IMR-90 (cell line): ENCODE data around the gene GRIN2A. TPM values are rescaled to one million over a fixed set of nuclear protein-coding genes. Genes with fewer than 3 reads are reported as not detected.

Experiments
- ATAC-seq: fragments of 200-7000 bp; cut with Tn5 transposase; 2 replicates; pipeline ENCODE4 v1.9.1; 2020; ENCODE audit warnings: low read depth, mild to moderate bottlenecking, moderate library complexity
- BruUV-seq: library from RNA; stranded (reverse); fragments of 400-500 nt; replicated peaks from 2 replicates; lab custom pipeline; 2021; lab: Mats Ljungman, UMichigan
- CTCF ChIA-PET: fragments of 300-600 bp; formaldehyde crosslinking; extraction: SDS; loops from one replicate; lab custom pipeline; 2021; ENCODE audit warnings: antibody characterized with exemption; lab: Yijun Ruan, JAX
- POLR2A ChIA-PET: fragments of 300-600 bp; sonication (Branson Sonifier 250); formaldehyde crosslinking; loops from one replicate; lab custom pipeline; 2022; ENCODE audit warnings: antibody characterized with exemption; ENCODE audit not compliant: unreplicated experiment; lab: Charles Lee
- DNase-seq: peaks from one replicate; pipeline ENCODE4 v3.0.0; 2013
- H2AFZ ChIP-seq: replicated peaks from 2 replicates; pipeline ENCODE3; 2013; ENCODE audit warnings: low read length, mild to moderate bottlenecking; ENCODE audit not compliant: poor library complexity
- H2AK5ac ChIP-seq: 2 replicates; pipeline ENCODE4 v1.6.1; 2013; ENCODE audit warnings: low read depth, low read length, inconsistent platforms
- H2AK9ac ChIP-seq: replicated peaks from 2 replicates; pipeline ENCODE3; 2013; ENCODE audit warnings: mild to moderate bottlenecking, low read depth, low read length, moderate library complexity; ENCODE audit not compliant: poor library complexity
- H2BK120ac ChIP-seq: 2 replicates; pipeline ENCODE4 v1.6.1; 2013; ENCODE audit warnings: low read depth, low read length, inconsistent platforms
- H2BK15ac ChIP-seq: 3 replicates; pipeline ENCODE4 v1.6.1; 2013; ENCODE audit warnings: low read depth, low read length, inconsistent platforms
- H2BK20ac ChIP-seq: 2 replicates; pipeline ENCODE4 v1.6.1; 2013; ENCODE audit warnings: low read depth, mild to moderate bottlenecking, inconsistent platforms, low read length, moderate library complexity
- H2BK5ac ChIP-seq: 2 replicates; pipeline ENCODE4 v1.6.1; 2013; ENCODE audit warnings: mild to moderate bottlenecking, low read depth, low read length, inconsistent platforms; ENCODE audit not compliant: poor library complexity, severe bottlenecking
- H3K14ac ChIP-seq: replicated peaks from 2 replicates; pipeline ENCODE4 v1.6.1; 2013; ENCODE audit warnings: low read depth, low read length, inconsistent platforms
- H3K18ac ChIP-seq: 2 replicates; pipeline ENCODE4 v1.6.1; 2013; ENCODE audit warnings: low read depth, low read length, control low read depth
- H3K23ac ChIP-seq: 2 replicates; pipeline ENCODE4 v1.6.1; 2013; ENCODE audit warnings: low read depth, low read length, inconsistent platforms
- H3K27ac ChIP-seq: 2 replicates; pipeline ENCODE4 v1.5.1; 2013; ENCODE audit warnings: mild to moderate bottlenecking, control low read depth, low read length; ENCODE audit not compliant: insufficient read depth
- H3K27me3 ChIP-seq: 2 replicates; pipeline ENCODE4 v1.6.1; 2013; ENCODE audit warnings: low read length; ENCODE audit not compliant: control insufficient read depth, insufficient read depth
- H3K36me3 ChIP-seq: 2 replicates; pipeline ENCODE4 v1.6.1; 2013; ENCODE audit warnings: low read length, mixed read lengths; ENCODE audit not compliant: control insufficient read depth, insufficient read depth
- H3K4ac ChIP-seq: 2 replicates; pipeline ENCODE4 v1.6.1; 2013; ENCODE audit warnings: low read depth, low read length, inconsistent platforms
- H3K4me1 ChIP-seq: 2 replicates; pipeline ENCODE4 v1.6.1; 2013; ENCODE audit warnings: low read length, mixed read lengths; ENCODE audit not compliant: control insufficient read depth, insufficient read depth
- H3K4me2 ChIP-seq: 2 replicates; pipeline ENCODE4 v1.6.1; 2013; ENCODE audit warnings: low read depth, mild to moderate bottlenecking, control low read depth, low read length, moderate library complexity
- H3K4me3 ChIP-seq: 2 replicates; pipeline ENCODE4 v1.5.1; 2013; ENCODE audit warnings: low read depth, mild to moderate bottlenecking, control low read depth, low read length, moderate library complexity; ENCODE audit not compliant: insufficient read depth
- H3K56ac ChIP-seq: 2 replicates; pipeline ENCODE4 v1.6.1; 2013; ENCODE audit warnings: low read length, inconsistent platforms; ENCODE audit not compliant: insufficient read depth; ENCODE audit errors: extremely low read depth
- H3K79me1 ChIP-seq, 2 experiments: 2 replicates each; pipeline ENCODE4 v1.6.1; 2013; ENCODE audit warnings: low read length in 2 of 2, inconsistent platforms in 1 of 2, low read depth in 1 of 2
- H3K9ac ChIP-seq: 2 replicates; pipeline ENCODE4 v1.6.1; 2013; ENCODE audit warnings: low read depth, low read length, control low read depth
- H3K9me1 ChIP-seq: 2 replicates; pipeline ENCODE4 v1.6.1; 2013; ENCODE audit warnings: low read length, inconsistent platforms; ENCODE audit not compliant: insufficient read depth
- H3K9me3 ChIP-seq: 2 replicates; pipeline ENCODE4 v1.6.1; 2013; ENCODE audit warnings: low read length; ENCODE audit not compliant: control insufficient read depth, insufficient read depth
- H4K20me1 ChIP-seq: 2 replicates; pipeline ENCODE4 v1.6.1; 2013; ENCODE audit warnings: low read length, inconsistent platforms; ENCODE audit not compliant: insufficient read depth
- H4K5ac ChIP-seq: 2 replicates; pipeline ENCODE4 v1.6.1; 2013; ENCODE audit warnings: mild to moderate bottlenecking, low read depth, low read length, control low read depth
- H4K8ac ChIP-seq, 2 experiments: 2 replicates each; pipeline ENCODE4 v1.6.1; 2013; ENCODE audit warnings: low read depth in 2 of 2, low read length in 2 of 2, control low read depth in 1 of 2, inconsistent platforms in 1 of 2
- H4K91ac ChIP-seq: 2 replicates; pipeline ENCODE4 v1.6.1; 2013; ENCODE audit warnings: low read depth, low read length, inconsistent platforms; ENCODE audit not compliant: insufficient read depth
- BHLHE40 ChIP-seq: fragments of 150-350 bp; IDR thresholded peaks from 2 replicates; pipeline ENCODE4 v1.6.1; 2016; ENCODE audit warnings: mild to moderate bottlenecking, low read depth, low read length
- CEBPB ChIP-seq: IDR thresholded peaks from 2 replicates; pipeline ENCODE4 v1.6.1; 2012; ENCODE audit warnings: low read depth, low read length, improper control_type of control experiment
- CHD1 ChIP-seq: IDR thresholded peaks from 2 replicates; pipeline ENCODE4 v1.6.1; 2012; ENCODE audit warnings: low read depth, low read length, improper control_type of control experiment
- CTCF ChIP-seq: conservative IDR thresholded peaks from 2 replicates; pipeline ENCODE4 v1.5.1; 2012; ENCODE audit warnings: mild to moderate bottlenecking, low read depth, low read length, improper control_type of control experiment
- ELK1 ChIP-seq: fragments of 150-350 bp; IDR thresholded peaks from 2 replicates; pipeline ENCODE4 v1.6.1; 2016; ENCODE audit warnings: low read depth, mild to moderate bottlenecking, low read length, moderate library complexity, borderline replicate concordance
- FOS ChIP-seq: fragments of 150-350 bp; IDR thresholded peaks from 2 replicates; pipeline ENCODE4 v1.6.1; 2016; ENCODE audit warnings: low read depth, low read length
- MAFK ChIP-seq: IDR thresholded peaks from 2 replicates; pipeline ENCODE4 v1.6.1; 2012; ENCODE audit warnings: low read depth, low read length, improper control_type of control experiment
- MAZ ChIP-seq: IDR thresholded peaks from 2 replicates; pipeline ENCODE4 v1.6.1; 2012; ENCODE audit warnings: low read depth, mild to moderate bottlenecking, low read length, improper control_type of control experiment, moderate library complexity, borderline replicate concordance
- MXI1 ChIP-seq: IDR thresholded peaks from 2 replicates; pipeline ENCODE4 v1.6.1; 2012; ENCODE audit warnings: low read depth, mild to moderate bottlenecking, low read length, moderate library complexity, borderline replicate concordance
- NFE2L2 ChIP-seq: fragments of 150-350 bp; IDR thresholded peaks from 2 replicates; pipeline ENCODE4 v1.6.1; 2016; ENCODE audit warnings: low read depth, mild to moderate bottlenecking, low read length
- POLR2A ChIP-seq: IDR thresholded peaks from 2 replicates; pipeline ENCODE4 v1.6.1; 2012; ENCODE audit warnings: mild to moderate bottlenecking, low read depth, low read length
- RAD21 ChIP-seq: IDR thresholded peaks from 2 replicates; pipeline ENCODE4 v1.6.1; 2012; ENCODE audit warnings: low read length, improper control_type of control experiment
- RCOR1 ChIP-seq: IDR thresholded peaks from 2 replicates; pipeline ENCODE4 v1.6.1; 2012; ENCODE audit warnings: mild to moderate bottlenecking, low read length, improper control_type of control experiment; ENCODE audit not compliant: insufficient replicate concordance
- RFX5 ChIP-seq: IDR thresholded peaks from 2 replicates; pipeline ENCODE4 v1.8.0; 2012; ENCODE audit warnings: low read depth, mild to moderate bottlenecking, low read length, moderate library complexity
- SMC3 ChIP-seq: fragments of 150-350 bp; IDR thresholded peaks from 2 replicates; pipeline ENCODE4 v1.6.1; 2016; ENCODE audit warnings: low read depth, mild to moderate bottlenecking, antibody characterized with exemption, low read length, moderate library complexity
- USF2 ChIP-seq: fragments of 150-350 bp; IDR thresholded peaks from 2 replicates; pipeline ENCODE4 v1.6.1; 2017; ENCODE audit warnings: mild to moderate bottlenecking, antibody characterized with exemption, low read length, low read depth
- WGBS, 2 experiments: methylation state at CpG; one replicate each; pipeline versions ENCODE4 v1.1.5 to v1.1.7; 2013; ENCODE audit warnings: missing lambda C conversion rate in 2 of 2; ENCODE audit not compliant: insufficient read length in 1 of 2; ENCODE audit errors: extremely low coverage in 2 of 2; 5-methylcytosine and 5-hydroxymethylcytosine counted together
- dilution Hi-C: fragments of 300-500 bp; cut with HindIII; formaldehyde crosslinking; loops from one replicate; pipeline ENCODE4 v1.14.3; 2018; ENCODE audit warnings: low sequenced_read_pairs; ENCODE audit not compliant: unreplicated experiment
- in situ Hi-C: fragments of 300-500 bp; cut with MboI; formaldehyde crosslinking; loops from 3 replicates; pipeline ENCODE4 v1.14.3; 2019; ENCODE audit warnings: low sequenced_read_pairs, inconsistent platforms, mixed read lengths
- intact Hi-C: fragments of 100-400 bp; cut with micrococcal nuclease; formaldehyde crosslinking; loops from 2 replicates; pipeline ENCODE4 v1.10.0; 2022
- polyA plus RNA-seq, 3 experiments: library from polyadenylated mRNA; depleted of rRNA; stranded (reverse); fragments of >200 nt; gene quantifications; 2 replicates each; pipeline ENCODE4 v1.2.3, GENCODE V29; 2012; ENCODE audit warnings: low replicate concordance in 1 of 3
- total RNA-seq: library from RNA; depleted of rRNA; stranded (reverse); fragments of >200 nt; gene quantifications from 2 replicates; pipeline ENCODE4 v1.2.3, GENCODE V29; 2012

Gene GRIN2A
- total and polyA plus RNA-seq, 2 of the 4 experiments (the other 2 are of a cell fraction): under 0.01 TPM; not detected in 1

- dilution Hi-C loops: no loop called here
- WGBS, 2 experiments: no CpG with 5 or more reads among the region's 4 CpGs
Observed at GRCh38 chr16:9969580-9969979, 212.6 kb downstream of the GRIN2A start.

More at GRCh38 chr16:9969580-9969979, 212.6 kb downstream of the GRIN2A start:
- CTCF ChIA-PET: no interaction called here
- Histone ChIP-seq H3K4me3 (no peak overlapping the region), H2BK15ac (no peak overlapping the region), H3K14ac (no peak overlapping the region), H3K23ac (no peak overlapping the region), H2AK9ac (no peak overlapping the region), H3K56ac (no peak overlapping the region), H4K5ac (no peak overlapping the region), H3K4me2 (no peak overlapping the region), H4K91ac (no peak overlapping the region), H3K4me1 (no peaks in the 10 kb centered on the region), H3K9me1 (no peaks in the 10 kb centered on the region), H3K27ac (no peak overlapping the region), H4K8ac (no peak overlapping the region), H2BK120ac (no peak overlapping the region), H3K9ac (no peak overlapping the region), H3K18ac (no peak overlapping the region), H4K20me1 (no peaks in the 10 kb centered on the region), H2BK5ac (no peak overlapping the region), H3K79me1 (no peaks in the 10 kb centered on the region), H3K36me3 (no peaks in the 10 kb centered on the region), H3K27me3 (no peaks in the 10 kb centered on the region), H2BK20ac (no peak overlapping the region), H2AFZ (no peak overlapping the region), H3K4ac (no peak overlapping the region), H2AK5ac (no peak overlapping the region), H3K9me3 (peaks cover 7% of the 10 kb centered on the region)
- POLR2A ChIA-PET: no interaction called here
- ATAC-seq (no peak), DNase-seq (no peak)
- TF ChIP-seq CEBPB: no peak
- no peak for TF ChIP-seq POLR2A
- no peak for TF ChIP-seq RCOR1
- no peak for TF ChIP-seq RAD21
- TF ChIP-seq NFE2L2: no peak
- no peak for TF ChIP-seq CHD1
- no peak for TF ChIP-seq USF2
- TF ChIP-seq FOS: no peak
- no peak for TF ChIP-seq RFX5
- no peak for TF ChIP-seq MXI1
- TF ChIP-seq SMC3: no peak
- TF ChIP-seq MAZ: no peak
- TF ChIP-seq BHLHE40: no peak
- TF ChIP-seq MAFK: no peak
- TF ChIP-seq ELK1: no peak
- no peak for TF ChIP-seq CTCF
- intact Hi-C loops: no loop called here
- BruUV-seq: no TSS peak
- in situ Hi-C loops: no loop called here
